ENCODE data around the gene TM6SF1.
A peak's percentile ranks its signal among the peaks of the same experiment; 100 is the strongest.

The TM6SF1 gene

DNA sequence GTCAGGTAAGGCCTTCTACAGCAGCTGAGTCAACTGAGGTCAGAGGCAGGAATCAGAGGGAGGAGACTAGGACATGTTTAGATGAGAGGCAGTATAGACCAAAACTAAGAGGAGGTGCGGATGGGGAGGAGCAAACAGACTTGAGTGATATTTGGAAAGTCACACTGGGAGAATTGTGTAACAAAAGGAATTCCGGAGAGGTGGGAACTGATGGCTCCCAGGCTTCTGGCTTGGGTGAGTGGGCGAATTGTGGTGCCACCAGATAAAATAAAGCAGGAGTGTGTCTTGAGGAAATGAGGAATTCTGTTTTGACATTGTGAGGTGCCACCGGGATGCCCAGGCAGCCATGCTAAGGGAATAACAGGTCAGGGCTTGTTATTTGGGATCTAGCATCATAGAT lies 3.3 kb upstream of the TM6SF1 start:
- no peak overlapping the region for H4K91ac ChIP-seq (ENCODE audit: low read depth, low read length)
- peaks cover 4% of the 10 kb centered on the region for H3K9me3 ChIP-seq (ENCODE audit: insufficient read depth, low read depth, low read length)
- no peak overlapping the region for H2BK120ac ChIP-seq (ENCODE audit: insufficient read depth, low read length, poor library complexity)
- H3K23ac ChIP-seq (ENCODE audit: low read length) = no peak overlapping the region
- H4K8ac ChIP-seq (ENCODE audit: low read depth, low read length) = no peak overlapping the region
- no peak overlapping the region for H3K4me2 ChIP-seq (ENCODE audit: low read length)
- no peak overlapping the region for H3K4me3 ChIP-seq (ENCODE audit: low read depth, low read length)
- no peak overlapping the region for H2AK5ac ChIP-seq (ENCODE audit: low read length)
- no peak overlapping the region for H2AFZ ChIP-seq (ENCODE audit: insufficient read depth, low read length, poor library complexity)
- no peak overlapping the region for H3K4ac ChIP-seq (ENCODE audit: low read depth, low read length)
- no peak overlapping the region for H3K14ac ChIP-seq (ENCODE audit: low read length)
- H4K12ac ChIP-seq (ENCODE audit: low read depth, low read length) = no peak overlapping the region
- WGBS (ENCODE audit: extremely low coverage, insufficient coverage, insufficient read length) = no CpG with 5 or more reads among the region's 4 CpGs
- H2BK5ac ChIP-seq (ENCODE audit: low read depth, low read length, poor library complexity) = no peak overlapping the region
- no peak overlapping the region for H3K18ac ChIP-seq (ENCODE audit: low read length)
- peaks cover 8 to 10% of the 10 kb centered on the region in 2 experiments for H3K4me1 ChIP-seq (ENCODE audit: control insufficient read depth in 1 of 2, insufficient read depth in 2 of 2, low read length in 2 of 2)
- no peak overlapping the region for H2BK12ac ChIP-seq (ENCODE audit: low read length)
- H3K27me3 ChIP-seq (ENCODE audit: insufficient read depth, low read length) = peaks cover 19% of the 10 kb centered on the region
- H3K27ac ChIP-seq (ENCODE audit: low read depth, low read length) = no peak overlapping the region
- no peaks in the 10 kb centered on the region for H3K36me3 ChIP-seq (ENCODE audit: control insufficient read depth in 1 of 2, insufficient read depth in 2 of 2, low read length in 2 of 2)
- H3K79me2 ChIP-seq (ENCODE audit: control insufficient read depth, insufficient read depth, low read length, poor library complexity) = no peaks in the 10 kb centered on the region
- no peaks in the 10 kb centered on the region for H3K79me1 ChIP-seq (ENCODE audit: low read length)
- H3K9ac ChIP-seq (ENCODE audit: low read length) = no peak overlapping the region
- no peak for DNase-seq

DNA sequence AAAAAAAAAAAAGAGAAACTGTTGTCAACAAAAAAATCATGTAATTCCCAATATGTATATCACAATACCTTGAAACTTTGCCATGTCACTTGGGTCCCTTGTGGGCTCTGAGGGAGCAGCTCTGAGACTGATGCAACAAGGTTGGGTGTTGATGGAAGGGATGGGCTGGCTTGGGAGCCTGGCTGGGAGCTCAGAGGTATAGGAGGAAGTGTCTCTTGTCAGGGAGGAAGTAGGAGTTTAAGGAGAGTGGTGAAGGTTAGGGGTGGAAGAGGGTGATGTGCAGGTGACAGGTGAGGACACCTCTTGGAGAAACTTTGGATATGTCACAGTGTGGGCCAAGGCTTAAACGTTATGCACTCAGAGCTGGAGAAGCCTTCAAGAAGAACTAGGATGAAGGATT lies 2.0 kb upstream of the TM6SF1 start:
- Histone ChIP-seq H2BK120ac (ENCODE audit: insufficient read depth, low read length, poor library complexity) (no peak overlapping the region), H3K4me3 (ENCODE audit: low read depth, low read length) (no peak overlapping the region), H2BK5ac (ENCODE audit: low read depth, low read length, poor library complexity) (no peak overlapping the region), H2AFZ (ENCODE audit: insufficient read depth, low read length, poor library complexity) (no peak overlapping the region), H3K27ac (ENCODE audit: low read depth, low read length) (no peak overlapping the region), H4K12ac (ENCODE audit: low read depth, low read length) (no peak overlapping the region), H3K4me2 (ENCODE audit: low read length) (no peak overlapping the region), H3K14ac (ENCODE audit: low read length) (no peak overlapping the region), H4K8ac (ENCODE audit: low read depth, low read length) (no peak overlapping the region), H2AK5ac (ENCODE audit: low read length) (no peak overlapping the region), H3K18ac (ENCODE audit: low read length) (no peak overlapping the region), H3K9ac (ENCODE audit: low read length) (no peak overlapping the region), H2BK12ac (ENCODE audit: low read length) (no peak overlapping the region), H3K23ac (ENCODE audit: low read length) (no peak overlapping the region), H3K4ac (ENCODE audit: low read depth, low read length) (no peak overlapping the region), H3K9me3 (ENCODE audit: insufficient read depth, low read depth, low read length) (peaks cover 4% of the 10 kb centered on the region), H4K91ac (ENCODE audit: low read depth, low read length) (no peak overlapping the region), H3K36me3 (ENCODE audit: control insufficient read depth in 1 of 2, insufficient read depth in 2 of 2, low read length in 2 of 2) (no peaks in the 10 kb centered on the region), H3K79me2 (ENCODE audit: control insufficient read depth, insufficient read depth, low read length, poor library complexity) (no peaks in the 10 kb centered on the region), H3K4me1 (ENCODE audit: control insufficient read depth in 1 of 2, insufficient read depth in 2 of 2, low read length in 2 of 2) (peaks cover 8 to 10% of the 10 kb centered on the region in 2 experiments), H3K27me3 (ENCODE audit: insufficient read depth, low read length) (peaks cover 24% of the 10 kb centered on the region), H3K79me1 (ENCODE audit: low read length) (no peaks in the 10 kb centered on the region)
- no CpG with 5 or more reads among the region's 1 CpG for WGBS (ENCODE audit: extremely low coverage, insufficient coverage, insufficient read length)
- no peak for DNase-seq

DNA sequence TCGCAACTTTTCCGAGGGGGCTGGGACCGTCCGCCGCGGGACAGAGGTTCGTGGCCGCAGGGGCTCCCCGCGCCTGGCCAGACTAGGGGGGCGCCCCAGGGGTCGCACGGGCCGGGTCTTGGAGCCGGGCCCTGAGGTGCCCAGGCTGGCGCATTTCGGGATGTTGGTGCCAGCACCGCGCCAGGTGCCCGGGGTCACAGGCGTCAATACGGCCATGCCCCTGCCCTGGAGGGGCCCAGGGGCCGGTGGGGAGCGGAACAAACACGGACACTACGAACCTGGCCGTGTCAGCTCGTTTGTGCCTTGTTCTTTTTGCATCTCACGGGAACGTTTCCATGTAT lies 366 bp downstream of the TM6SF1 start:
- H4K12ac ChIP-seq (ENCODE audit: low read depth, low read length) = no peak overlapping the region
- peaks cover 4% of the 10 kb centered on the region for H3K9me3 ChIP-seq (ENCODE audit: insufficient read depth, low read depth, low read length)
- no peak overlapping the region for H2BK5ac ChIP-seq (ENCODE audit: low read depth, low read length, poor library complexity)
- no peak overlapping the region for H3K27ac ChIP-seq (ENCODE audit: low read depth, low read length)
- H3K4me3 ChIP-seq (ENCODE audit: low read depth, low read length) = no peak overlapping the region
- no peak overlapping the region for H3K9ac ChIP-seq (ENCODE audit: low read length)
- peaks cover 23% of the 10 kb centered on the region for H3K27me3 ChIP-seq (ENCODE audit: insufficient read depth, low read length)
- H3K4ac ChIP-seq (ENCODE audit: low read depth, low read length) = no peak overlapping the region
- no peak overlapping the region for H2BK12ac ChIP-seq (ENCODE audit: low read length)
- no peak overlapping the region for H3K14ac ChIP-seq (ENCODE audit: low read length)
- H2BK120ac ChIP-seq (ENCODE audit: insufficient read depth, low read length, poor library complexity) = no peak overlapping the region
- no peak for DNase-seq
- no peaks in the 10 kb centered on the region for H3K79me1 ChIP-seq (ENCODE audit: low read length)
- H3K4me2 ChIP-seq (ENCODE audit: low read length) = peak overlapping the region; percentile 82
- peak overlapping the region; percentile 38 for H2AFZ ChIP-seq (ENCODE audit: insufficient read depth, low read length, poor library complexity)
- H2AK5ac ChIP-seq (ENCODE audit: low read length) = no peak overlapping the region
- H3K23ac ChIP-seq (ENCODE audit: low read length) = no peak overlapping the region
- no peaks in the 10 kb centered on the region for H3K36me3 ChIP-seq (ENCODE audit: control insufficient read depth in 1 of 2, insufficient read depth in 2 of 2, low read length in 2 of 2)
- H4K91ac ChIP-seq (ENCODE audit: low read depth, low read length) = no peak overlapping the region
- H3K79me2 ChIP-seq (ENCODE audit: control insufficient read depth, insufficient read depth, low read length, poor library complexity) = no peaks in the 10 kb centered on the region
- peaks cover 8 to 10% of the 10 kb centered on the region in 2 experiments for H3K4me1 ChIP-seq (ENCODE audit: control insufficient read depth in 1 of 2, insufficient read depth in 2 of 2, low read length in 2 of 2)
- H3K18ac ChIP-seq (ENCODE audit: low read length) = no peak overlapping the region
- no CpG with 5 or more reads among the region's 30 CpGs for WGBS (ENCODE audit: extremely low coverage, insufficient coverage, insufficient read length)
- no peak overlapping the region for H4K8ac ChIP-seq (ENCODE audit: low read depth, low read length)

DNA sequence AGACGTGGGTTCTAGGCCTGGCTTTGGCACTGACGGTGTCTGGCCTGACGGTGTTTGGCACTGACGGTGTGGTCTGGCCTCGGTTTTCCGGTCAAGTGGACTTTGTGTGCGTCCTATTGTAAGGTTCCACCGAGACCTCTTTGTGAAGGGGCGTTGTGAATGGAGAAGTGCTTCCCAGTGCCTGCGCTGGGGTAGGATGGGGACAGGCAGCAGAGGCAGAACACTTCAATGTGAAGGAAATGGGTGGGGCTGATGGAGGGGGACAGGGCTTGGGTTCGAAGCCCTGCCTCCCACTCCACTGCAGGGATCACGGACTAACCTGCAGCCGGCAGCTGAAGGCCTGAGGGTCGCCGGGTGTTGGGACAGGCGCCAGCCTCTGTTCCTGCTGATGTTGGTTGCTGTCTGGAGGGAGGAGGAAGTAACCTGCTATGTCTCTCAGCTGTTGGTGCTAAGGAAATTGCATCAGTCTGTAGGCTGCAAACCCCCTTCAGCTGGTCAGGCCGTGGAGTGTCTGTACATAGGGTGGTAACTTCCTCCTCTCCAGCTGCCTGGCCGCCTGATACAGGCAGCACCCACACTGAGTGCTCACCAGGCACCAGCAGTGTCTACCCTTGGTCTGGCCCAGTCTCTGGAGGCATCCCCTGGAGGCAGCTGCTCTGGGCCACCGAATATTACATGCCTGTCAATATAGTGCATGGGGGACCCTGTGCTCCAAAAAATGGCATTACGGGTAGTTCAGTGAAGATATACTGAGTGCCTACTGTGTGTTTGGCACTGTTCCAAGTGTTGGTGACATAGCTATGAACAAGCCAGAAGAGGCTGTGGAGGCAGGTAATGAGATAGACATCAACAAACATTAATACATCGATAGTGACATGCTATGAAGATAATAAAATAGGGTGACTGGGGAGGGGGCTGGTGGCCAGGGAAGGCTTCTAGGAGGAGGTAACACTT lies 1.1 kb downstream of the TM6SF1 start:
- H3K23ac ChIP-seq (ENCODE audit: low read length) = no peak overlapping the region
- H3K18ac ChIP-seq (ENCODE audit: low read length) = no peak overlapping the region
- no peak overlapping the region for H3K4ac ChIP-seq (ENCODE audit: low read depth, low read length)
- H2BK5ac ChIP-seq (ENCODE audit: low read depth, low read length, poor library complexity) = no peak overlapping the region
- no CpG with 5 or more reads among the region's 21 CpGs for WGBS (ENCODE audit: extremely low coverage, insufficient coverage, insufficient read length)
- peaks cover 23% of the 10 kb centered on the region for H3K27me3 ChIP-seq (ENCODE audit: insufficient read depth, low read length)
- no peak overlapping the region for H2AK5ac ChIP-seq (ENCODE audit: low read length)
- no peak overlapping the region for H4K8ac ChIP-seq (ENCODE audit: low read depth, low read length)
- H3K4me2 ChIP-seq (ENCODE audit: low read length) = no peak overlapping the region
- H2BK12ac ChIP-seq (ENCODE audit: low read length) = no peak overlapping the region
- H3K79me2 ChIP-seq (ENCODE audit: control insufficient read depth, insufficient read depth, low read length, poor library complexity) = no peaks in the 10 kb centered on the region
- no peak overlapping the region for H4K12ac ChIP-seq (ENCODE audit: low read depth, low read length)
- H3K9me3 ChIP-seq (ENCODE audit: insufficient read depth, low read depth, low read length) = peaks cover 4% of the 10 kb centered on the region
- DNase-seq = peak; percentile 26 to 30
- no peak overlapping the region for H2AFZ ChIP-seq (ENCODE audit: insufficient read depth, low read length, poor library complexity)
- H3K9ac ChIP-seq (ENCODE audit: low read length) = no peak overlapping the region
- H3K14ac ChIP-seq (ENCODE audit: low read length) = no peak overlapping the region
- no peak overlapping the region for H3K27ac ChIP-seq (ENCODE audit: low read depth, low read length)
- no peak overlapping the region for H4K91ac ChIP-seq (ENCODE audit: low read depth, low read length)
- peaks cover 8 to 10% of the 10 kb centered on the region in 2 experiments for H3K4me1 ChIP-seq (ENCODE audit: control insufficient read depth in 1 of 2, insufficient read depth in 2 of 2, low read length in 2 of 2)
- H3K36me3 ChIP-seq (ENCODE audit: control insufficient read depth in 1 of 2, insufficient read depth in 2 of 2, low read length in 2 of 2) = no peaks in the 10 kb centered on the region
- H3K4me3 ChIP-seq (ENCODE audit: low read depth, low read length) = no peak overlapping the region
- no peak overlapping the region for H2BK120ac ChIP-seq (ENCODE audit: insufficient read depth, low read length, poor library complexity)
- H3K79me1 ChIP-seq (ENCODE audit: low read length) = no peaks in the 10 kb centered on the region

Measured in trophoblast cell (in vitro differentiated cells and primary cell).